ENCODE results near the gene FBXL7.

GRCh38 chr5:15513911-15514310 lies 13.9 kb downstream of the FBXL7 start:
- no peak for TF ChIP-seq CTCF (IDR thresholded peaks at IDR 0.05)
- TF ChIP-seq EZH2 (IDR thresholded peaks at IDR 0.05; ENCODE audit: borderline replicate concordance, insufficient read depth, low read depth, low read length, poor library complexity, severe bottlenecking): no peak

All from B cell (primary cell).